HG02938 (cell line): ENCODE measurements around the gene ALKBH7.
"Not testable (repeated sequence)": the region's sequence is repeated elsewhere in the genome, so short reads cannot be mapped to it uniquely, and the experiment has no call there.

Source experiments
- ATAC-seq: cut with Tn5 transposase; IDR thresholded peaks from one replicate; pipeline ENCODE4 v1.9.1; 2021; ENCODE audit warnings: mild to moderate bottlenecking, moderate library complexity; ENCODE audit not compliant: unreplicated experiment

Gene ALKBH7

DNA sequence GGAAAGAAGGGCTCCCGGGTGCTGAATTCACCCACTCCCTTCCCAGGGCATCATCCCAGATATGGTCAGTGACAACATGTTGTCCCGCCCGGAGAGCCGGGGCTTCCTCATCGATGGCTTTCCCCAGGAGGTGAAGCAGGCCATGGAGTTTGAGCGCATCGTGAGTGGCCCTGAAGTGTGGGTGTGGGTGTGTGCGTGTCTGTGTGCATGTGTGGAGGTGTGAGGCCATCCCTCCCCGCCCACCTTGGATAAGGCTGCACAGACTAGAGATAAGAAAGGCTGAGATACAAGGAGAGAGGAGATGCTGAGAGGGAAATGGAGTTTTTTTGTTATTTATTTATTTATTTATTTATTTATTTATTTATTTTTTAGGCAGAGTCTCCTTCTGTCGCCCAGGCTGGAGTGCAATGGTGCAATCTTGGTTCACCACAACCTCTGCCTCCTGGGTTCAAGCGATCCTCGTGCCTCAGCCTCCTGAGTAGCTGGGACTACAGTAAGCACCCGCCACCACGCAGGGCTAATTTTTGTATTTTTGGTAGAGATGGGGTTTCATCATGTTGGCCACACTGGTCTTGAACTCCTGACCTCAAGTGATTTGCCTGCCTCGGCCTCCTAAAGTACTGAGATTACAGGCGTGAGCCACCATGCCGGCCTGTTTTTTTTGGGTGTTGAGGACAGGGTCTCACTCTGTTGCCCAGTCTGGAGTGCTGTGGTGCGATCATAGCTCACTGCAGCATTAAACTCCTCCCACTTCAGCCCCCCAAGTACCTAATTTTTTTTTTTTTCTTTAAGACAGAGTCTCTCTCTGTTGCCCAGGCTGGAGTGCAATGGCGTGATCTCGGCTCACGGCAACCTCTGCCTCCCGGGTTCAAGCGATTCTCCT lies 27.7 kb downstream of the ALKBH7 start:
- not testable (repeated sequence) for ATAC-seq

DNA sequence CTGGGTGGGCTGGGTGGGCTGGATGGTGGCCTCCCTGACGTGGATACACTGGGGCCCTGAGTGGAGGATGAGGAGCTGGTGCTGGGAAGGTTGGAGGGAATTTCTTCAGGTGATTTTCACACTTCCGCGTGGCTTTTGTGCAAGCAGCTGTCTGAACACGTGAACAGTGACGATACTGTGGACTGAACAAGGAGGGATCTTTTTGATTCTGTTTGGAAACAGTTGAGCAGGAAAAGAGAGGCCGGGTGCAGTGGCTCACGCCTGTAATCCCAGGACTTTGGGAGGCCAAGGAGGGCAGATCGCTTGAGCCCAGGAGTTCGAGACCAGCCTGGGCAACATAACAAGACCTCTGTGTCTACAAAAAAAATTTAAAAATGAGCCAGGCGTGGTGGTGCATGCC lies 29.5 kb downstream of the ALKBH7 start:
- no peak for ATAC-seq

DNA sequence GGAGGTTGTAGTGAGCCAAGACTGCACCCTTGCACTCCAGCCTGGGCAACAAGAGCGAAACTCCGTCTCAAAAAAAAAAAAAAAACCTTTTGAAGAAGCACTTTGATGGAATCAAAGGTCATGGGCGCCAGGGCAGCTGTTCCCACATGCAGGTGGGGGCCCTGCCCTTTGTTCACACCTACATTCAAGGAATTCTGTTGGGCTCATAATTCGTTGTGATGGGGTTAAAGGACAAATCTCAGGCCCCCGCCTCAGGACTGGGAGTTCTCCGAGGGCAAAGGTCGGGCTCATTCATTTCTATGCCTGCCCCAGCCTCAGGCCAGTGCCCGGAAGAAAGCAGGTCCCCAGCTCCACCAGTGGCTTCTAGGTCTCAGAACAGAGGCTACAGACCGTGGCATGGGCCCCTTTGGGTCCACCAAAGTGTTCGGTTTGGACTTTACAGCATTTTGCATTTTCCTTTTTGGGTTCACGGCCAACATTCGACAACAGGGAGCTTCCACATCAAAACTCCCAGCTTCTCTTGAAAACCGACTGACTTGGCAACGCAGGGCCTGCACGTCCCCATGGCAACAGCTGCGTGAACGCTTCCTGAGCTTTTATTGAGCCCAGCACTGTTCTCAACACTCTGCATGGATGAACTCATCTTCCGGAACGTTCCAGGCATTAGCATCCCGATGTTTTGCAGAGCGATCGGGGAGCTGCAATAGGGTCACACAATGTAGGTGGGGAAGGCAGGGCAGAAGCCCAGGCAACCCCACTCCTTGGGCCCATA lies 30.4 kb downstream of the ALKBH7 start:
- ATAC-seq, result no peak

DNA sequence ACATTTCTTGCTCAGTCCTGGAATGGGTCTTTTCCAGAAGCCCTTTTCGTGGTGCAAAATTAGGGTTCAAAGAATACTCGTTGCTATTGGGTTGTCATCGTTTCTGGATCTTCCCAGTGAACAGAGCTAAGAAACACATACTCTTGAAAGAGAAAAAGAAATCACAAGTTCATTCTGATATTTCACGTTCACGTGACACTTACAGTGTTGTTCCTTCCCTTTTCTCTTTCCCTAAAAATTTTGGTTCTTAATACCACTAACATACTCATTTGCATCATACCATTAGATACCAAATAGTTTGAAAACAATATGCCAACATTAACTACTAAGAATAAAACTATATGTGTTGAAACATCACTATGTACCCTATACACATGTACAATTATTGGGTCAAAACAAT lies 33.8 kb downstream of the ALKBH7 start:
- ATAC-seq, result no peak

DNA sequence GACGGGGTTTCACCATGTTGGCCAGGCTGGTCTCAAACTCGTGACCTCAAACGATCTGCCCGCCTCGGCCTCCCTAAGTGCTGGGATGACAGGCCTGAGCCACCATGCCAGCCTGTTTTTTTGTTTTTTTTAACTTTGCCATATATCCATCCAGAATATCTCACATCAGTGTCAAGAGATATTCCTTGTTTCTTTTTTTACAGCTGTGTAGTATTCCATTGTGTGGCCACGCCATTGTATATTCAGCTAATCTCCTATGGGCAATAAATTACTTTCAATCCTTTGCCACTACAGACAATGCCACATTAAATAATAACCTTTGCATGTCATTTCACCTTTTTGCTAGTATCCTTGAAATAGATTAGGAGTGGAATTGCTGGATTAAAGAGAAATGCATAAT lies 36.8 kb downstream of the ALKBH7 start:
- ATAC-seq, result no peak

DNA sequence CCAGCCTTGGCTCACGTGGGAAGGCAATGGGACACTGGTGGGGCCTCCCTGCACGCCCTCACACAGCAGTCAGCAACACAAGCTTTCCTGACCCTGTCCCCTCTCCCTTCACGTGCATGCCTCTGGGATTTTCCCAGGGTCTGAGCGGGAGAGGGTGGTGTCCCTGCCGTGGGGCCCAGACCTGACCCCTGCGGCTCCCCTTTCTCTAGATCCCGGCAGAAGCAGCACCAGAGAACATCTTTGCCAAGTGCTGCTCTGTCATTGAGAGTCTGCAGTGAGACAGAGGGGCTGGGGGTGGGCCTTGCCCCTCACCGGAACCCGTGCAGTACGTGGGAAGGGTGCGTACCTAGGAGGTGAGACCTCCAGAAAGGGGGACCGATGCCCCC lies 39.5 kb downstream of the ALKBH7 start:
- ATAC-seq, result no peak

DNA sequence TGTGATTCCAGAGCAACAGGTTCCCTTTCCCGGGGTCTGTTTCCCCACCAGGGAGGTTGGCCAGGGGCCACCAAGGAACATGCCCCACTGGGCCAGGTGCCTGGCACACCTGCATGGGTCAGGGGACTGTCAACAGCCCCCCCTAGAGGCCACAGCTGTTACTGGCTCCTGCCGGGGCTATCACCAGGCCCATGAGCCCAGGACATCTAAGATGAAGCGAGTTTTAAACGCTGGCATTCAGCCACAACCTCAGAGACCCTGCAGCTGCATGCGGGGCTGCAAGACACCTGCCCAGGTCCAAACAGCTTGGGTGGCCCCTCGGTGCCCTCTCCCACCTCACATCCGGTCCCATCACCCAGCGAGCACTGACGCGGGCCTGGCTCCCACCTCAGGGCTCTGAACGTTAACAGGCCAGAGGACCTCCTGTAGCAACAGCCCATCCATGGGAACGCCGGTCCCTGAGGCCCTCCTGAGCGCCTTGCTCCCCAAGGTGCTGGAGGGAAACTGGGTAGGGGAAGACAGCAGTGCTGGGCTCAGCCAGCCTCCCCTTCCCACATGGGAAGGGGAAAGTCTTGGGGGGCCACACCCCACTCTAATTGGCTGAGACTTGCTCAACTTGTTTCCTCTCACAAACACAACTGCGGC lies 40.0 kb downstream of the ALKBH7 start:
- ATAC-seq, result no peak

DNA sequence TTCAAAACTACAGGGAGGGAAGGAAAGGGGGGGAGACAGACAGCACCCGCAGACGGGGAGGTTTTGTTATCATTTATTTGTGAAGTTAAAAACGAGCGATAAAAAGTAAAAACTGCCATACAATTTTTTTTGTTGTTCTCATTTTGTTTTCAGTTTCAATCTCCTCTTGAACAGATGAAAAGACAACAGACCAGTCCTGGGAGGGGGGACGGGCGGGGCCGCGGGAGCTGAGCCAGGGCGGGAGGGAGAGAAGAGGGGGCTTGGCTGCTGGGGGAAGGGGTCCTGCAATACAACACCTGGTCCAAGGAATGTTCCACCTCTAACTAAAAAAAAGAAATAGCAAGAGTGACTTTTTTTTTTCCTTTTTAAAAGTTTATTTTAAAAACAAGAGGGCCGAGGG lies 40.7 kb downstream of the ALKBH7 start:
- no peak for ATAC-seq

DNA sequence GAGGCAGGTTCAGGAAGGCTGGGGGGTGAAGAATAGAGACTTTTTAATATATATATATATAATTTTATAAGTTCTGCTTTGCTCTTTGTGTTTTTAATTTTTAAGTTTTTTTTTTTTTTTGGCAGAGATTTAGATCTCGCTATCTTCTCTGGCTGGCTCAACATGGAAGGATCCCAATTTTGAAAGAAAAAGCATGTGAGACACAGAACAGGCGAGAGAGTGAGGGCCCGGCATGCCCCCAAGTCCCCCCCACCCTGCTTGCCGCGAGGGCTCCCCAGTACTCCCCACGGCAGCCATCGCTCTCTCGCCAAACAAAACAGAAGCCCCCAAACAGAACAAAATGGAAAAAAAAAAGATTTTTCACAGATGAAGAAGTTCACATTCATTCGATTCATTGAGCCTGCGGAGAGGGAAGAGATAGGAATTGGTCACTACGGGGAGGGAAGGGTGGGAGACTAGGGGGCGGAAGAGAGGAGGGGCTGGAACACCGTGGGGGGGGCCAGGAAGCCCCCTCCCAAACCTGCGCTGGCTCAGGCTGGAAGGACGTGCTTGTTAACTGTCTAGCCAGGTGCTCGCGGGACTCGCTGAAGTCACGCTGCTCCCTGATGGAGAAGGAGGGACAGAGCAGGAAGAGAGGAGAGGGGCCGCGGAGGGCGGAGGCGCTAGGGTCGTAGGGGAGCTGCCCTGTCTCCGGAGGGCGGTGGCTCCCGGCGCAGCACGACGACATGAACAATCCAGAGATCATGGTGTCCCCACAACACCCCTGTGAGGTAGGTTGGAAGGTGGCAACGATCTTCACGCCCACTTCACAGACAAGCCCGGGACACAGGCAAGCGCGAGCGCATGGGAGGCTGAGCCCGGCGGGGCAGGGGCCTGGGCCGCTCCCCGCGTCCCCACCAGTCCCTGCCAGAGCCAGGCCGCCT lies 41.4 kb downstream of the ALKBH7 start:
- no peak for ATAC-seq

DNA sequence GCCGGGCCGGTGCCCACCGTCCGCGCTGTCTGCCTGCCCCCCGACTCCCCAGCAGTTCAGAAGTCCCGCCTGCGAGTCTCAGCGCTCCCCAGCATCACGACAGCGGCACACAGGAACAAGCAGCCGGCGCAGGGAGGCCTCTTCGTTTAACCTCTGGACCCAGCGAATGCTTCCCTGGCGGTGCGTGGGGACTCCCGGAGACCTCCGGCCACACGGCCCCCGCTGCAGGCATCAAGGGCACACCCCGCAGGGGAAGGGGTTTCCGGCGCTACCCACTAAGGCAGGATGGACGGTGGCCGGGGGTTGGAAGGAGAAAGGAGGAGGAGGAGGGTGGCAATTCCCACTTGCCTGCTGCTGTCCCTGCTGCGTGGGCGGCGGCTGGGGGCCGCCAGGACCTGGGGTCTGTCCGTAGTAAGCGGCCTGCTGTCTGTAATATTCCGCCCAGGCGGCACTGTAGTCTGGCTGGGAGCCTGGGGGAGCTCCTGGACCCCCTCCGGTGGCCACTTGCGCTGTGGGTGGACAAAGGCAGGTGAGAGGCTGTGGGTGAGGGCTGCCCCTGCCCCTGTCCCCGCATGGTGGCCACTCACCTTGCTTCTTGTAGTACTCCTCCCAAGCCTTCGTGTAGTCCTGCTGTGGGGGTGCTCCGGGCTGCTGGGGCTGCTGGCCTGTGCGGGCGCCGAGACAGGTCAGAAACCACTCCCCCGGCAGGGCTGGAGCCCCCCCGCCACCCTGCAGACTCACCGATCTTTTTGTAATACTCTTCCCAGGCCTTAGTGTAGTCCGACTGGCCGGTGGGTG lies 42.4 kb downstream of the ALKBH7 start:
- no peak for ATAC-seq

DNA sequence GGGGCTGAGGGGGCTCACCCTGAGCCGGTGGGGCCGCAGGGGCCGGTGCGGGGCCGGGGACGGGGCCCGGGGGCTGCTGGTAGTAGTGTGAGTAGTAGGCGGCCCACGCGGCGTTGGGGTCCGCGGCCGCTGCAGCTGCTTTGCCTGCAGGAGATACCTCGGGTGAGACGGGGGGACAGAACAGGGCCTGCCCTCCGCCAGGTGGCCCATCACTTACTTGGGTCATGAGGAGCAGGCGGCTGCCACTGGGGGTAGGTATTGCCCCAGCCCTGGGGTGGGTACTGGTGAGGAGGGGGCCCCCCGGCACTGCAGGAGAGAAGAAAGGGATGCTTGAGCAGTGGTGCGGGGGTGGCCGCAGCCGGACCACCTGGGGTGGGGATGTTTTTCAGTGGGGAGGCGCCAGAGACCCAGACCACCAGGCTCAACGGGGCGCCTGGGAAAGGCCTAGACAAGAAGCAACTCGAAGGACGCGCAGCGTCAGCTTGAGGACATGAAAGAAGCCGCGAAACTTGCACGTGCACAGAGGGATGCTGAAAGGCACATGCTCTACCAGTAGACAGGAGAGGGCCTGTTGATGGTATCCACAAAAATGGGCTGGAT lies 43.1 kb downstream of the ALKBH7 start:
- no peak for ATAC-seq

DNA sequence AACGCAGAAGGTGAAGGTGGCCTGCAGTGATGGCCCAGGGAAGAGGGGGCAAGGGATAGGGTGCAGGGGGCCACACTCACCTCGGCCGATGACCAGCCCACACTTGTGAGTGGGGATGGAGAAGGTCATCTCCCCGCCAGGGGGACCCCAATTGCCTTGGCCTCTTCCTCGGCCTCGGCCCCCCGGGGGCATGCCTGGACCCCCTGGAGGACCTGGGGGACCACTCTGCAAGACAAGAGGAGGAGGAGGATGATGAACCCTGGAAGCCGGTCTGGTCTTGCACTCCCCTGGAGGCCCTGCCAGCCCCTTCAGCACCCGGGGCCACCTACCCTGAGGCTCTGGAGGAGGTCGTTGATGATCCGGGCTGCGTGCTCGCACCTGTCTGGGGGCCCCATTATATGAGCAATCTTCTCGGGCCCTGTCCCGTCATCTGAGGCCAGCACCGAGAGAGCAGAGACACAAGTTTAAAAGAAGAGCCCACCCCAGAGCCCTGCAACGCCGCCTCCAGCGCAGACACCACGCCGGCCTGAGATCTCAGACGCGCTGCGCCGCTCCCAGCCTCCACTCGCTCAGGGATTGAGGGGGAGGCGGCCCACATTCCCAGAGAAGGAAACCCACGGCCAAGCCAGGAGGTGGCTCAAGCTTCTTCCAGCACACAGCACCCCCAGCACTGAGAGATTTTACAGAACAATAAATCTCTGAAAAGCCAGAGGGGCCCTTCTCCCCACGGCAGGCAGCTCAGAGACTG lies 44.2 kb downstream of the ALKBH7 start:
- ATAC-seq, result no peak

DNA sequence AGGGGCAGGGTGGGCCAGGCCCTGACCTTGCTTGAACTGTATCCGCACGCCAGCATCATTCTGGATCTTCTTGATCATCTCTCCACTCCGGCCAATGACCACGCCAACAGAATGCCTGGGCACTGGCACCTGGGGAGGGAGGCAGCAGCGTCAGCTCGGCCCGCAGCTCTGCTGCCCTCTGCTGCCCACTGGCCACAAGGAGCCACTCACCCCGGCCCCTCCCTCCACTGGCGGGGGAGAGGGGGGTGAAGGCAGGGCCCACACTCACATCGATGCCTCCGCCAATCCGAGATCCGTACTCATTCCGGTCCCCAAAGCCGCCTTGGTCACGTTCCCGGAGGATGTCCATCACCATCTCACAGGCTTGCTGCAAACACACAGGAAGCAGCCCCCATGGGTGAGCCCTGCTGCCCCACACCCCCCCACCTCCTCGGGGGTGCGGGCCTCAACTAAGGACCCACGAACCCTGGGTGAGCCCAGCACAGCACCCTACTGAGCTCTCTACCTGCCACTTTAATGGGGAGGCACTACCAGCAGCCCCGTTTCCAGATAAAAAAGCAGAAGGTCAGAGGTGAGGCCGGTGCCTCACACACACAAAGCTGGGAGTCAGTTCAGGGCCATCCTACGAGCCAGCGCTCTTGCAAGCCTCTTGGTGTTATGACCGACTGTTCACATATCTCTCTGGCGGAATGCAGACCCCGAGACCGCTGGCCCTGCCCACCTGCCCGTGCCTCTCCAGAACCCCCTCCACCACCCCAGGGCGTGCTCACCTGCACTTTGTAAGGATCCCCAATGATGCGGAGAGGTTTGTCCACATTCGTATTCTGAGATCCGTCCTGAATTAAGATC lies 45.3 kb downstream of the ALKBH7 start:
- no peak for ATAC-seq

DNA sequence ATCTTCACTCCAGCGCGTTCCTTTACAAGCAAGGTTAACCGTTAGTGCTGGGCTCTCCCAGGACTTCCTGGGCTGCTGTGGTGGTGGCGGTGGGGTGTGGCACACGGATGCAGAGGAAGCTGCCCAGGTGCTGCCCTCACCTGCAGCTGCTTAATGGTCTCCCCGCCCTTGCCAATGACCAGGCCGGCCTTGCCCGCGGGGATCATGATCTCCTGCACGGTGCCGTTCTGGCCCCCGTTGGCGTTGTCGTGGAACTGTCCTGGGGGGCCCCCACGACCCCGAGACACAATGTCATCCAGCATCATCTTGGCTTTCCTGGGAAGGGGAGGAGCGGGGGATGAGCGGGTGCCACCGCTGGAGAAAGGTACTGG lies 46.0 kb downstream of the ALKBH7 start:
- ATAC-seq, result no peak

DNA sequence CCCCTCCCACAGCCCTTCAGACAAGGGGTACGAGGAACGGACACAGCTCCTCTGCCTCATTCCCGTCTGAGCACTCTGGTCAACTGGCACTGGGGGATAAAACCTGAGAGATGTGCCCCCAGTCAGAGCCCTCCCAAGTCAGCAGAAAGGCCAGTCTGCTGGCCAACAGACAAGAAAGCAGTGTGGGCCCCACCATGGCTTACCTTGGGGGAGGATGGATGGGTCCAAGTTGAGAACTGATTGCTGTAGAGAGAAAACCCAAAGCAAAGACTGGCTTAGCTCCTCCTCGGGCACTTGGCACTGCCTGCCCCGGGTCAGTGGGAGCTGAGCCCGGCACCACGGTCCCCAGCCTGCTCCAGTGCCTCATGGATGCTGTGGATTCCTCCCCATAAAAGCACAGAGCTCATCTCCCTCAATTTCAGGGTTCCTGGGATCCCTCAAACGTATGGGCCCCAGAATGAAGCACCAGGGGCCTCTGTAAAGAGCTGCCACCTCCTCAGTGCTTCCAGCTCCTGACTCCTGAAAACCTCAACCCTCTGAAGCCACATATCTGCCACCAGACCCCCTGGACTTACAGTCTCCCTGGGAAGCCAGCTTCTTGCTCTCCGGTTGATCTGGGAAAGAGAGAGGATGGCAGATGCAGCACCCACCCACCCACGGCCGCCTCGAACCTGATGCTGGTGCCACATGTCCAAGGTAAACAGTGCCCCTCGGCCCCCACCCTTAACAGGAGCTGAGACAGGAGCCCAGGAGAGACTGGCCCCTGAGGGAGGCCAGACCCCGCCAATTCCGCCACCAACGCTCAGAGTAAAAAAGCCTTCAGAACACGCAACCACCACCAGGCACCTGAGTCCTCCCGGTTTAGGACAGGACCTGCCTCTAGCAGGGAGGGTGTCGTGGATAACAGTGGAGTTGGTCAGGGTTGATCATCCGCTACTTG lies 48.8 kb downstream of the ALKBH7 start:
- no peak for ATAC-seq

DNA sequence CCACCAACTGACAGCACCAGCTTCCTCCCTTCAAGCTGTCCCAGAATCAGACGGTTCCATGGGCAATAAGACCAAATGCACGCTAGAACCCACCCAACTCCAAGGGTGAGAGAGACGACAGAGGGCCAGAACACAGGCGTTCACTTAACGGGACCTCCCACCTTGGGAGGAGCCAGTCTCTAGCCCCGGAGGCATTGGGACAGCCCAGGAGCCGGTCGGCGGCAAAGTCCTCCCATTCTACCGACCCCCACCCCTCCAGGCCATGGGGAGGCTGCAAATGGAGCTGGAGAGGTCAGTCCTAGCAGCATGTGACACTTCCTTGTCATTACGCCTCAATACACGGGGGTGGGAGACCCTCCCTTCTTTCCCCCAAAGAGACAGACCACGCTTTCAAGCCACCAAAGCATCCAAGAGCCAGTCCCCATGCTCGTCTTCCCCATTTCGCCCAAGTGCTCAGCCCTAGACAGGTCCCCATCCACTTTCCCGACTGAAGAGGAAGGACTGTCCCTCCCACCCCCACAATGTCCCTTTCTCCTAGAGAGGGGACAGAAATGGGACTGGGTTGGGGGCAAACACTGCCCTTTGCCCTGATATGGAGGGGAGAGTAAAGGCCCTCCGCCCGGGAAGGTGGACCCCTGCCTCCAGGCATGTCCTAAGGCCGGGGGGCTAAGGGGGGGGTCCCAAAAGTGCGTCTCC lies 51.1 kb downstream of the ALKBH7 start:
- ATAC-seq, result no peak
